DMS153 treated with DMSO at 0.1 percent for 48 hours (cell line): ENCODE results near the gene PSPH.
"Not testable (repeated sequence)": the region's sequence is repeated elsewhere in the genome, so short reads cannot be mapped to it uniquely, and the experiment has no call there.

Source experiments
- DNase-seq: peaks from one replicate; lab custom pipeline; 2025; ENCODE audit not compliant: unreplicated experiment; lab: John Stamatoyannopoulos, UW

The PSPH gene

GRCh38 chr7:56051339-56052191 is at the start of gene PSPH, which contains the start of gene CCT6A:
Gene PSPH (minus strand): TSS chr7:56051444. CDS start chr7:56021212, 30,232 bp downstream.
Gene CCT6A (plus strand): TSS chr7:56051765. CDS start chr7:56051849, 84 bp downstream.
- peak; percentile 94 for DNase-seq

GRCh38 chr7:56099653-56100052 is 48.4 kb upstream of the PSPH start:
- DNase-seq: no peak

GRCh38 chr7:56098187-56099008 is 47.2 kb upstream of the PSPH start:
- DNase-seq: not testable (repeated sequence)

- DNase-seq: no peak
Measured at GRCh38 chr7:56097700-56098099, 46.5 kb upstream of the PSPH start.

GRCh38 chr7:56092789-56093531 is 41.7 kb upstream of the PSPH start, which contains the start of gene PHKG1:
Gene PHKG1 (minus strand): TSS chr7:56092952. CDS start chr7:56088941, 4,011 bp downstream.
- peak; percentile 29 for DNase-seq

GRCh38 chr7:56092388-56092787 is 41.1 kb upstream of the PSPH start:
- DNase-seq: not testable (repeated sequence)

GRCh38 chr7:56091591-56091990 is 40.3 kb upstream of the PSPH start:
- no peak for DNase-seq

- no peak for DNase-seq
Measured at GRCh38 chr7:56087445-56087844, 36.2 kb upstream of the PSPH start.

GRCh38 chr7:56086761-56087160 is 35.5 kb upstream of the PSPH start:
- DNase-seq: no peak

- DNase-seq: peak; percentile 26
Measured at GRCh38 chr7:56083150-56083785, 32.0 kb upstream of the PSPH start.

GRCh38 chr7:56081626-56082340 is 30.5 kb upstream of the PSPH start:
- no peak for DNase-seq

- not testable (repeated sequence) for DNase-seq
Measured at GRCh38 chr7:56080726-56081435, 29.6 kb upstream of the PSPH start.

GRCh38 chr7:56079450-56080185 is 28.4 kb upstream of the PSPH start:
- peak; percentile 94 for DNase-seq

GRCh38 chr7:56078196-56078595 is 27.0 kb upstream of the PSPH start:
- DNase-seq: no peak

- DNase-seq: no peak
Measured at GRCh38 chr7:56077681-56078080, 26.4 kb upstream of the PSPH start.

- peak; percentile 37 for DNase-seq
Measured at GRCh38 chr7:56074371-56074791, 23.1 kb upstream of the PSPH start.

- not testable (repeated sequence) for DNase-seq
Measured at GRCh38 chr7:56066376-56066775, 15.1 kb upstream of the PSPH start.

- DNase-seq: peak; percentile 71
Measured at GRCh38 chr7:56063882-56064625, 12.8 kb upstream of the PSPH start, which contains the start of gene SUMF2. Gene SUMF2 (plus strand): TSS chr7:56064286. CDS start chr7:56064312, 26 bp downstream.
